ENCODE results near the gene PODN.

GRCh38 chr1:53108646-53109580, 46.9 kb downstream of the PODN start:
- TF ChIP-seq CTCF (IDR thresholded peaks at IDR 0.05) (no peak), POLR2A (IDR thresholded peaks at IDR 0.05) (no peak)

All from ovary (tissue), 3 donors.